ENCODE measurements around the gene INSM2.

INSM2 gene

DNA sequence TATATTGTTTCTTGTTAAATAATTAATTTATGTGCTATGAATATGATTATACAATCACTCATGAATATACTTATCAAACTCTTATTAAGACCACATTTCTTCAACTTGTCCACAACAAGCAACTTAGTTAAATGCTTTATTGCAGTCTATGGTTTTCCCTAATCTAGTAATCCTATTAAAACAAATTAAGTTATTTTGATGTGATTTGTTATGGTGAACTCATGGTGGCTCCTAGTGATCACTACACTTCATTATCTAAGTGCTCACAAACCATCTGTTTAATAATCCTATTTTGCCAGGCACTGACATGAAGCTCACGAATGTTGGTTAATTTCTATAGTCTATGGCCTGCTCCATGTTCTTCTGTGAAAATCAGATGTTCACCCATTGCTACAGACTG, 42.9 kb downstream of the INSM2 start:
- Mint-ChIP-seq H3K4me1 (peaks cover 5% of the 10 kb centered on the region), H3K4me3 (no peak overlapping the region), H3K9me3 (no peaks in the 10 kb centered on the region), H3K27me3 (no peaks in the 10 kb centered on the region), H3K27ac (no peak overlapping the region)
- ATAC-seq, result no peak
- DNase-seq, result no peak

GRCh38 chr14:35578135-35578534, 44.2 kb downstream of the INSM2 start:
- no peaks in the 10 kb centered on the region for H3K27me3 Mint-ChIP-seq
- H3K27ac Mint-ChIP-seq, result no peak overlapping the region
- ATAC-seq (no peak), DNase-seq (no peak)
- no peak overlapping the region for H3K4me3 Mint-ChIP-seq
- no peaks in the 10 kb centered on the region for H3K9me3 Mint-ChIP-seq
- peaks cover 5% of the 10 kb centered on the region for H3K4me1 Mint-ChIP-seq

DNA sequence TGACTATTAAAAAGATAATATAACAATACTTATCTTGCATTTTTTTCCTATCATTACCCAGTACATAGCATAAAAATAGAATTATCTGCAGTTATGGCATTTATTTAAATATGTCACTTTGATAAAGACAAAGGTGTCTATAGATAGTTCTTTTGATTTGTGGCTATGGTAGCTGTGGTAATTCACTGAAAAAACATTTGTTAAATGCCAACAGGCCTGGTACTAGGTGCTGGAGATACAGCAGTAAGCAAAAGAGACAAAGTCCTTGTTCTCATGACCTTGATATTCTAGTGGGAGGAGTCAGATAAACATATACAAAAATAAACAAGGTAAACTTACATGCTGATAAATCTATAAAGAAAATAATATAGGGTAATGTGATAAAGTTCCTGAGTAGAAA, 44.7 kb downstream of the INSM2 start:
- Mint-ChIP-seq H3K4me1 (peaks cover 5% of the 10 kb centered on the region), H3K27me3 (no peaks in the 10 kb centered on the region), H3K9me3 (no peaks in the 10 kb centered on the region), H3K4me3 (no peak overlapping the region), H3K27ac (no peak overlapping the region)
- ATAC-seq (no peak), DNase-seq (no peak)
